Inflammatory macrophage (primary cell): ENCODE results near the gene CYP4A11.
"Not testable (repeated sequence)": the region's sequence is repeated elsewhere in the genome, so short reads cannot be mapped to it uniquely, and the experiment has no call there.

Experiments used
- DNase-seq, 2 donors: peaks; one replicate each; pipeline ENCODE4 v3.0.0-alpha.2; 2020 to 2022

Gene CYP4A11

DNA sequence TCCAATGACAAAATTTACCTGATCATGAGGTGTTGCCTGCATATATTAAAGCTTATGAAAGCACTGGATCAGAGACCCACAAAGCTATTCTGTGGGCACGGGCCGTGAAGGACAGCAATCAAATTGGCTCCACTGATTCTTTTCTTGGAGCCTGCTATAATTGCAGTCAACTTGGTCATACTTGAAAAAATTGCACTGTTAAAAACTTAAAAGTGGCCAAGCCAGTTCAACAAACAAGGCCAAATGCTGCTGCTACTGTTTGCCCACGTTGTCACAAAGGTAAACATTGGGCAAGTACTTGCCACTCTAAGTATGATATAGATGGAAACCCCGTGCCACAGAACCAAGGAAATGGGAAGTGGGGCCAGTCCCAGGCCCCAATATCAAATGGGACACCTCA, 37.8 kb downstream of the CYP4A11 start:
- no peak for DNase-seq

DNA sequence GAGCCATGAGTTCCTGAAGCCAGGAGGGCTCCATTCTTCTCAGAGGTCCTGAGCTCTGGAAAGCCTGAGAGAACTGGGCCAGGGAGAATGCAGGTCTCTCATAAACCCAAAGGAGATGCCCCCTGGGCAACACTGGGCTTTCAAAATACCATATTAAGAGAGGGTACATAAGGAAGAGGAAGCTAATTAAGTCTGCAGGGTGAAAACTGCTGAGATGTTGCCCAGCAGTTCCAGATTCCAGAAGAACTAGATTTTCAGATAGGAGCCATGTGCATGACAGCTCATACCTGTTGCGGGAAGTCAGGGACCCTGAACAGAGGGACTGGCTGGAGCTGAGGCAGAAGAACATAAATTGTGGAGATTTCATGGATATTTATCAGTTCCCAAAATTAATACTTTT, 40.9 kb downstream of the CYP4A11 start:
- no peak for DNase-seq

DNA sequence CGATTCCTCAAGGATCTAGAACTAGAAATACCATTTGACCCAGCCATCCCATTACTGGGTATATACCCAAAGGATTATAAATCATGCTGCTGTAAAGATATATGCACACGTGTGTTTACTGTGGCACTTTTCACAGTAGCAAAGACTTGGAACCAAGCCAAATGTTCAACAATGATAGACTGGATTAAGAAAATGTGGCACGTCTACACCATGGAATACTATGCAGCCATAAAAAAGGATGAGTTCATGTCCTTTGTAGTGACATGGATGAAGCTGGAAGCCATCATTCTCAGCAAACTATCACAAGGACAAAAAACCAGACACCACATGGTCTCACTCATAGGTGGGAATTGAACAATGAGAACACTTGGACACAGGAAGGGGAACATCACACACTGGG, 59.6 kb downstream of the CYP4A11 start:
- DNase-seq: not testable (repeated sequence)
